ENCODE measurements around the gene MAP2K6. TPM values are rescaled to one million over a fixed set of nuclear protein-coding genes. Genes with fewer than 3 reads are reported as not detected.

The MAP2K6 gene
- total and polyA plus RNA-seq, 2 of the 8 experiments (the other 6 are each of a cell fraction or from before 2014, with no cell fraction given) = 11.0 to 44.1 TPM

DNA sequence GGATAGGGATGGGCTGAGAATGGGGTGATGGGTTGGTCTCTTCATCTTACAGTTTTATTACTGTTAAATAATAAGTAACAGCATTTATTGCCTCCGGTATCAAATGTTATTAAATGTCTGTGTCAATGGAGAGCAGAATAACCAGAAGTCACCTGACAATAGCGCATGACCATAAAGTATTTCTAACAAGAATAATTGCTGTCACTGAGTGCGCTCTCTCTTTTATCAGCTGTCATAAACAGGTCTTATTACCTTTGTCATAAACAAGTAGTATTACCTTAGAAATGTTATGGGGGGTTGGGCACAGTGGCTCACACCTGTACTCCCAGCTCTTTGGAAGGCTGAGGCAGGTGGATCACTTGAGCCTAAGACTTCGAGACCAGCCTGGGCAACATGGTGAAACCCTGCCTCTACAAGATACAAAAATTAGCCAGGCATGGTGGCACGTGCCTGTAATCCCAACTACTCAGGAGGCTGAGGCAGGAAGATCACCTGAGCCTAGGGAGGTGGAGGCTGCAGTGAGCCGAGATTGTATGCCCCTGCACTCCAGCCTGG, 120.6 kb downstream of the MAP2K6 start:
- H4K91ac ChIP-seq (replicated peaks; ENCODE audit: insufficient read length, low read length) = no peak overlapping the region
- no peak overlapping the region for H2BK15ac ChIP-seq (ENCODE audit: low read length)
- no peaks in the 10 kb centered on the region for H3K9me3 ChIP-seq (ENCODE audit: insufficient read depth in 2 of 2, low read depth in 1 of 2, low read length in 1 of 2)
- H3K23me2 ChIP-seq (ENCODE audit: low read depth, low read length) = no peaks in the 10 kb centered on the region
- H4K8ac ChIP-seq (ENCODE audit: extremely low read depth, insufficient read depth, low read length) = no peak overlapping the region
- no peak overlapping the region for H3K23ac ChIP-seq (ENCODE audit: insufficient read length)
- peaks cover 2 to 14% (median 7%) of the 10 kb centered on the region in 4 experiments; a peak in 6 of 7 replicates for H3K4me1 ChIP-seq (replicated peaks in 1 of 4; ENCODE audit: control insufficient read depth in 3 of 4, insufficient read depth in 4 of 4, low read length in 3 of 4)
- H3K4ac ChIP-seq (replicated peaks; ENCODE audit: insufficient read length, low read depth, low read length) = no peak overlapping the region
- no peak overlapping the region for H3K9ac ChIP-seq (replicated peaks in 1 of 4; ENCODE audit: extremely low read depth in 1 of 4, low read depth in 3 of 4, low read length in 3 of 4)
- H3K27ac ChIP-seq (ENCODE audit: low read depth, low read length) = no peak overlapping the region
- H3K27me3 ChIP-seq (replicated peaks in 1 of 4; ENCODE audit: control insufficient read depth in 3 of 4, extremely low read depth in 1 of 4, insufficient read depth in 3 of 4, low read length in 3 of 4) = no peaks in the 10 kb centered on the region
- H3K36me3 ChIP-seq (ENCODE audit: control insufficient read depth in 2 of 4, insufficient read depth in 4 of 4, low read length in 3 of 4) = peaks cover 0 to 6% (median 2%) of the 10 kb centered on the region in 4 experiments; a peak in 2 of 8 replicates
- no peak overlapping the region for H2BK20ac ChIP-seq (ENCODE audit: low read length)
- FAIRE-seq = no peak
- no peak overlapping the region for H3K14ac ChIP-seq (ENCODE audit: insufficient read length)
- no peak overlapping the region for H2AFZ ChIP-seq (ENCODE audit: low read length)
- no peak overlapping the region for H3K4me2 ChIP-seq (ENCODE audit: insufficient read depth in 1 of 2, low read depth in 2 of 2, low read length in 2 of 2)
- no peaks in the 10 kb centered on the region for H4K20me1 ChIP-seq (replicated peaks in 1 of 2; ENCODE audit: control insufficient read depth in 1 of 2, insufficient read depth in 2 of 2, low read length in 2 of 2)
- no peak overlapping the region for H4K5ac ChIP-seq (ENCODE audit: insufficient read length, low read depth, low read length)
- H3K56ac ChIP-seq (replicated peaks; ENCODE audit: insufficient read length, low read depth, low read length) = no peak overlapping the region
- H2AK5ac ChIP-seq (ENCODE audit: low read depth, low read length) = no peak overlapping the region
- 85% methylated on average over 6 of the region's 6 CpGs; no CpG with 5 or more reads in 1 of the 2 experiments for WGBS, 2 experiments (ENCODE audit: extremely low coverage in 1 of 2, insufficient coverage in 1 of 2, insufficient read length in 1 of 2, insufficient replicate concordance in 2 of 2, low coverage in 1 of 2, low lambda C conversion rate in 2 of 2, missing lambda C conversion rate in 1 of 2)
- H3K4me3 ChIP-seq (ENCODE audit: extremely low read depth in 1 of 4, insufficient read depth in 2 of 4, low read depth in 3 of 4, low read length in 4 of 4) = no peak overlapping the region
- H2BK12ac ChIP-seq (ENCODE audit: low read depth, low read length) = no peak overlapping the region
- no peak for DNase-seq (ENCODE audit: low read depth in 1 of 2, low spot score in 2 of 2)
- H3K79me2 ChIP-seq (ENCODE audit: control insufficient read depth in 1 of 2, insufficient read depth in 2 of 2, low read length in 2 of 2) = no peaks in the 10 kb centered on the region
- H3K79me1 ChIP-seq (ENCODE audit: low read depth, low read length) = no peaks in the 10 kb centered on the region
- no peak overlapping the region for H2BK120ac ChIP-seq (replicated peaks; ENCODE audit: low read depth, low read length)
- POLR2A ChIA-PET (ENCODE audit: partially characterized antibody) = no interaction called here
- no peak overlapping the region for H2BK5ac ChIP-seq (ENCODE audit: low read depth, low read length)
- CTCF ChIA-PET (ENCODE audit: partially characterized antibody) = interaction anchor here (0.6 to 5.2 kb wide), 3 partner anchors 9 to 144 kb away, joined by 3 to 28 read pairs (median 3); no protein-coding TSS in a partner anchor
- H3K18ac ChIP-seq (ENCODE audit: extremely low read depth, low read length) = no peak overlapping the region
- TF ChIP-seq RXRA (IDR thresholded peaks at IDR 0.05; ENCODE audit: insufficient read depth, low read depth, low read length) (no peak), NANOG (IDR thresholded peaks at IDR 0.05; ENCODE audit: insufficient read depth, low read depth, low read length, poor library complexity, severe bottlenecking) (no peak), CEBPB (IDR thresholded peaks at IDR 0.05; ENCODE audit: low read depth, low read length) (no peak), TEAD4 (IDR thresholded peaks at IDR 0.05; ENCODE audit: low read depth, low read length) (no peak), PHF8 (conservative IDR thresholded peaks at IDR 0.05; ENCODE audit: low read depth, low read length) (no peak), SP2 (IDR thresholded peaks at IDR 0.05; ENCODE audit: low read length) (no peak)

Data from H1 (cell line).